Endothelial cell of umbilical vein (primary cell): ENCODE measurements around the gene PEX7. TPM values are rescaled to one million over a fixed set of nuclear protein-coding genes. Genes with fewer than 3 reads are reported as not detected.

ENCODE experiments used
- BruUV-seq: library from RNA; stranded (reverse); fragments of 400-500 nt; replicated peaks from 2 replicates; lab custom pipeline; 2021; lab: Mats Ljungman, UMichigan
- CTCF ChIA-PET: fragments of 300-600, 350-600 bp; sonication (Branson Sonifier 250); formaldehyde crosslinking; loops from one replicate; lab custom pipeline; 2021; ENCODE audit warnings: antibody characterized with exemption, inconsistent platforms; lab: Charles Lee
- POLR2A ChIA-PET: fragments of 300-600, 350-600 bp; sonication (Branson Sonifier 250); formaldehyde crosslinking; loops from one replicate; lab custom pipeline; 2021; ENCODE audit warnings: antibody characterized with exemption, inconsistent platforms; lab: Charles Lee
- DNase-seq: peaks from one replicate; pipeline ENCODE4 v3.0.0-alpha.2; 2011; ENCODE audit warnings: low read depth, low spot score
- FAIRE-seq: peaks from 2 replicates; lab custom pipeline; 2011; peaks lifted over from hg19 to GRCh38; lab: Jason Lieb, UNC
- H2AFZ ChIP-seq: 2 replicates; pipeline ENCODE4 v1.6.0; 2012; ENCODE audit warnings: low read depth, low read length, control low read depth, inconsistent platforms
- H3K27ac ChIP-seq: 2 replicates; pipeline ENCODE4 v1.5.1; 2011; ENCODE audit warnings: low read depth, mild to moderate bottlenecking, control low read depth, low read length, moderate library complexity; ENCODE audit not compliant: insufficient read depth
- H3K27me3 ChIP-seq, 2 experiments: 2 replicates each; pipeline versions ENCODE4 v1.6.0 to v1.6.1; 2011; ENCODE audit warnings: low read length in 2 of 2, mixed read lengths in 1 of 2; ENCODE audit not compliant: control insufficient read depth in 2 of 2, insufficient read depth in 2 of 2
- H3K36me3 ChIP-seq, 2 experiments: 2 replicates in 1 of 2; 3 replicates in 1 of 2; pipeline ENCODE4 v1.5.1; 2011; ENCODE audit warnings: low read length in 2 of 2, mild to moderate bottlenecking in 1 of 2, moderate library complexity in 1 of 2; ENCODE audit not compliant: control insufficient read depth in 2 of 2, insufficient read depth in 2 of 2; ENCODE audit errors: extremely low read depth in 1 of 2
- H3K4me1 ChIP-seq: 3 replicates; pipeline ENCODE4 v1.5.1; 2011; ENCODE audit warnings: mild to moderate bottlenecking, low read length; ENCODE audit not compliant: control insufficient read depth, insufficient read depth; ENCODE audit errors: extremely low read depth
- H3K4me2 ChIP-seq: 2 replicates; pipeline ENCODE4 v1.6.1; 2011; ENCODE audit warnings: low read length, control low read depth, mixed read lengths; ENCODE audit not compliant: insufficient read depth
- H3K4me3 ChIP-seq, 3 experiments: fragments of 200-600 bp in 1 of 3; sonication (generic), shearing (Covaris generic) in 1 of 3; replicated peaks in 1 of 3; 2 replicates each; pipeline ENCODE4 v1.5.1; 2011 to 2016; ENCODE audit warnings: control low read depth in 3 of 3, low read length in 3 of 3, mild to moderate bottlenecking in 2 of 3, inconsistent platforms in 1 of 3, low read depth in 1 of 3, moderate library complexity in 1 of 3; ENCODE audit not compliant: insufficient read depth in 1 of 3
- H3K79me2 ChIP-seq: 2 replicates; pipeline ENCODE4 v1.6.0; 2012; ENCODE audit warnings: low read length, inconsistent platforms; ENCODE audit not compliant: control insufficient read depth, insufficient read depth
- H3K9ac ChIP-seq: replicated peaks from 2 replicates; pipeline ENCODE3; 2011; ENCODE audit warnings: low read length, control low read depth; ENCODE audit not compliant: insufficient read depth; ENCODE audit errors: extremely low read depth
- H3K9me1 ChIP-seq: replicated peaks from 3 replicates; pipeline ENCODE4 v1.6.0; 2011; ENCODE audit warnings: mild to moderate bottlenecking, low read length; ENCODE audit not compliant: control insufficient read depth, insufficient read depth; ENCODE audit errors: extremely low read depth
- H3K9me3 ChIP-seq: replicated peaks from 2 replicates; pipeline ENCODE4 v1.5.1; 2012; ENCODE audit warnings: low read length, inconsistent platforms; ENCODE audit not compliant: control insufficient read depth, insufficient read depth
- H4K20me1 ChIP-seq: replicated peaks from 2 replicates; pipeline ENCODE3; 2011; ENCODE audit warnings: mild to moderate bottlenecking, low read length; ENCODE audit not compliant: control insufficient read depth, insufficient read depth; ENCODE audit errors: extremely low read depth
- CTCF ChIP-seq, 2 donors: IDR thresholded peaks; 1 replicate in 1 of 2; 2 replicates in 1 of 2; pipeline ENCODE4 v1.5.1; 2011; ENCODE audit warnings: low read length in 2 of 2, mild to moderate bottlenecking in 2 of 2, moderate library complexity in 2 of 2, control low read depth in 1 of 2, inconsistent platforms in 1 of 2, low read depth in 1 of 2; ENCODE audit not compliant: insufficient read depth in 1 of 2; ENCODE audit errors: extremely low read depth in 1 of 2
- GATA2 ChIP-seq: IDR thresholded peaks from 2 replicates; pipeline ENCODE4 v1.7.0; 2011; ENCODE audit warnings: low read depth, mild to moderate bottlenecking, moderate library complexity, mixed read lengths, low read length; ENCODE audit not compliant: insufficient read length, insufficient read depth
- JUN ChIP-seq: IDR thresholded peaks from 2 replicates; pipeline ENCODE4 v1.6.1; 2011; ENCODE audit warnings: borderline replicate concordance, low read depth; ENCODE audit not compliant: insufficient read length, insufficient read depth
- POLR2A ChIP-seq: IDR thresholded peaks from 2 replicates; pipeline ENCODE4 v1.6.1; 2012; ENCODE audit warnings: low read depth, mild to moderate bottlenecking, control low read depth, low read length
- POLR2AphosphoS5 ChIP-seq: IDR thresholded peaks from 2 replicates; pipeline ENCODE4 v1.6.1; 2012; ENCODE audit warnings: low read depth, mild to moderate bottlenecking, control low read depth, low read length, moderate library complexity; ENCODE audit not compliant: insufficient read depth
- dilution Hi-C: fragments of 300-500 bp; cut with MboI; formaldehyde crosslinking; loops from one replicate; pipeline ENCODE4 v1.15.0; 2019; ENCODE audit warnings: low sequenced_read_pairs; ENCODE audit not compliant: extremely low pct_ligation_motif_present
- intact Hi-C: fragments of 100-400 bp; cut with micrococcal nuclease; formaldehyde crosslinking; loops from one replicate; pipeline ENCODE4 v1.10.0; 2022
- polyA plus RNA-seq, 4 experiments: library from polyadenylated mRNA; depleted of rRNA in 3 of 4; stranded (reverse) in 3 of 4; unstranded in 1 of 4; fragments of >200 nt; gene quantifications; 2 replicates each; pipeline versions ENCODE4 v1.2.1 to v1.2.3, GENCODE V29; 2011 to 2012; ENCODE audit warnings: missing spikeins in 1 of 4
- total RNA-seq: library from RNA; stranded (reverse); gene quantifications from 2 replicates; pipeline ENCODE4 v1.2.3, GENCODE V29; 2021

The PEX7 gene
- total and polyA plus RNA-seq, 2 donors (not counting 3 experiments of a cell fraction or from before 2014, with no cell fraction given): 3.7 to 5.7 TPM

- H4K20me1 ChIP-seq: no peaks in the 10 kb centered on the region
- peak; percentile 76 for FAIRE-seq
- peaks cover 21% of the 10 kb centered on the region for H3K79me2 ChIP-seq
- H2AFZ ChIP-seq: peak within 1 kb of the TSS; percentile 93
- no peaks in the 10 kb centered on the region for H3K36me3 ChIP-seq
- peak within 1 kb of the TSS; percentile 60 to 86 (median 70) for H3K4me3 ChIP-seq
- peak within 1 kb of the TSS; percentile 51 for H3K27ac ChIP-seq
- peaks cover 16% of the 10 kb centered on the region for H3K4me1 ChIP-seq
- intact Hi-C loops: loop anchor here (1.0 to 5.0 kb wide), 7 partner anchors 30 to 504 kb away; partner anchors contain the start of genes BCLAF1, PEX7 and SLC35D3
- H3K27me3 ChIP-seq: no peaks in the 10 kb centered on the region
- no TSS peak for BruUV-seq
- POLR2A ChIA-PET: interaction anchor here (1.2 kb wide), 1 partner anchor 148 kb away, joined by 12 read pairs; no protein-coding TSS in a partner anchor
- H3K9me3 ChIP-seq: no peaks in the 10 kb centered on the region
- TF ChIP-seq JUN (no peak), POLR2AphosphoS5 (peak; percentile 37), POLR2A (peak; percentile 23), GATA2 (no peak), CTCF (IDR thresholded peaks at IDR 0.05; ENCODE audit: extremely low read depth in 1 of 2, insufficient read depth in 1 of 2, low read depth in 1 of 2, low read length in 2 of 2) (peak; percentile 85 to 93)
- CTCF ChIA-PET: interaction anchor here (0.5 to 8.7 kb wide), 93 partner anchors 8 to 1324 kb away, joined by 3 to 708 read pairs (median 5); partner anchors contain the start of genes BCLAF1, MAP7, PEX7 and SLC35D3
- peak within 1 kb of the TSS; percentile 47 for H3K4me2 ChIP-seq
- dilution Hi-C loops: no loop called here
- H3K9me1 ChIP-seq: no peaks in the 10 kb centered on the region
- DNase-seq: peak; percentile 89
- H3K9ac ChIP-seq: peak within 1 kb of the TSS; percentile 65
Observed at GRCh38 chr6:136792410-136793262, 29.8 kb upstream of the PEX7 start, which contains the start of gene MAP3K5. MAP3K5 (minus strand) TSS chr6:136792477; CDS start chr6:136792157, 320 bp downstream.
